GM20431 (cell line): Measurements from ENCODE around the gene MPZL2.

Source experiments
- in situ Hi-C: fragments of 300-500 bp; cut with MseI, MboI; formaldehyde crosslinking; loops from one replicate; pipeline ENCODE4 v1.15.0; 2020; ENCODE audit warnings: low sequenced_read_pairs; ENCODE audit not compliant: unreplicated experiment

The MPZL2 gene

GRCh38 chr11:118286545-118286944 lies 22.4 kb upstream of the MPZL2 start:
- in situ Hi-C loops, result loop anchor here (10.0 kb wide), 1 partner anchor 92 kb away; no protein-coding TSS in a partner anchor

GRCh38 chr11:118283756-118284350 lies 19.8 kb upstream of the MPZL2 start:
- in situ Hi-C loops, result loop anchor here (10.0 kb wide), 1 partner anchor 89 kb away; no protein-coding TSS in a partner anchor

DNA sequence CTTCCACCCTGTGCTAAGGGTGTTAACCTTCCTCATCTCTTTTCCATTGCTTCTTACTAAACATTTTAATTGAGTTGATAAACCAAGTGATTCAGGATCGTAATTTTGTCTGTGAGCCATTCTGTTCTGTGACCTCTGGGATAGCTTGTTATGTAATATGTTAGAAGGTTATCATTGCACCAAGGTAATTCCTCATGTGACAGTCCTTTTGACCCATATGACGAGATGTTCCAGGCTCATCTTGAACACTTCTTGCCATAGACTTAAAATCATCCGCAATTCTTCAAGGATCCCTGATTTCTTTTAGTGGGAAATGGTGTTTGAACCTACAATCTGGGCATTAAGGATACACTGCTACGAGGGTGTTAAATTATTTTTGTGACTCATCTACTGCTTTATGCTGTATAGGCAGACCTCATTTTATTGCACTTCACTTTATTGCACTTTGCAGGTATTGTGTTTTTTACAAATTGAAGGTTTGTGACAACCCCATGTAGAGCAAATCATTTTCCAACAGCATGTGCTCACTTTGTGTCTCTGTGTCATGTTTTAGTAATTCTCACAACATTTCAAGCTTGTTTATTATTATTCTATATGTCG lies 19.0 kb upstream of the MPZL2 start:
- in situ Hi-C loops, result loop anchor here (10.0 kb wide), 1 partner anchor 88 kb away; no protein-coding TSS in a partner anchor

GRCh38 chr11:118282606-118283005 lies 18.5 kb upstream of the MPZL2 start:
- in situ Hi-C loops, result loop anchor here (10.0 kb wide), 1 partner anchor 88 kb away; no protein-coding TSS in a partner anchor

DNA sequence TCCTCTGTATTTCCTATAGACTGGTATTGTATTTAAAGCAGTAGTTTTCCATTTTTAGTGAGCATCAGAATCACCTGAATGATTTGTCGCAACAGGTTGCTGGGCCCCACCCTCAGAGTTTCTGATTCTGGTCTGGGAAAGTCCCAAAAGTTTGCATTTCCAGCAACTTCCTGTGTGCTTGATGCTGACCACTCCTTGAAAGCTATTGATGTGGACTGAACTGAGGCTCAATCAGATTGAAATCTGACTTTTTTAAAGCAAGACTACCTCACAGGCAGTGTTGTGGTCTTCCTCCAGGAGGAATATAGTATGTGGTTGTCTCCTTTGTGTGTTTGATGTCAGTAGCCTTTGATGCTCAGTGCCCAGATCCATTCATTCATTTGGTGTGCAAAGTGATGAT lies 17.2 kb upstream of the MPZL2 start:
- in situ Hi-C loops, result loop anchor here (10.0 kb wide), 1 partner anchor 86 kb away; no protein-coding TSS in a partner anchor

DNA sequence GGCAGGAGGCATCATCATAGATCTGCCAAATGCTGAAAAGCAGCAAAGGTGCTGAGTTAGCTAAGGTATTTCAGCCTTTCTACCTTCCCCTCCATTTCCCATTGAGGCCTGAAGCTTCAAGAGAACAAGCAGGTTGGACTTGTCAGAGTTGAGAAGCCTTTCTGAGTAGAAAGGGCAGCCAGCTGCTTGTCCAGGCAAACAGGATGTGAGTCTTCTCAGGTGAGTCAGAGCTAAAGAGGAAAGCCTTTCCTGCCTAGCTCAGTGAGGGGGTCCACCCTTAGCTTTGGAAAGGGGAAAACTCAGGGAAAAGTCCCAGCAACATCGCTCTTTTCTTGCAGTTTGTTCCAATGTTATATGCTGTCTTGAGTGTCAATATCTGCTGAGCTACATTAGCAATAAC lies 13.2 kb upstream of the MPZL2 start:
- in situ Hi-C loops, result no loop called here

DNA sequence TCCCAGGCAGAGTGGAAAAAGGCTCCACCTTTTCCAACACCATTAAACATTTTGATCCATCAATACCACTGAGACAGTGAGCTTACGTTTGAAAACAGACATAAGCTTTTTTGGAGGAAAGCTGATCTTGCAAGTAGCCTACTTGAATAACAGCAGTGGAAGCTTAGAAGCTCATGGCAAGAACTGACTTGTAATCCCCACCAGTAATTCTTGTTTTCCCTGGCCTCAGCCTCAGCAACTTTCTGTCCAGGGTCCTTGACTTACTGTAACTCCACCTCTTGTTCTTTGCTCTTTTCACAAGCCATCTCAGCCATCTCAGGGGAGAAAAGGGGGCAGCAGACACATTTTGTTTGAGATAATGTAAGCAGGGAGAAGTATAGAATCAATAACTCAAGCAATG lies 12.3 kb upstream of the MPZL2 start:
- in situ Hi-C loops, result no loop called here

GRCh38 chr11:118275176-118275575 lies 11.1 kb upstream of the MPZL2 start:
- in situ Hi-C loops, result no loop called here

GRCh38 chr11:118274186-118274585 lies 10.1 kb upstream of the MPZL2 start:
- in situ Hi-C loops, result no loop called here

- in situ Hi-C loops, result no loop called here
These were observed 7.9 kb upstream of the MPZL2 start for GRCh38 chr11:118272001-118272400.

DNA sequence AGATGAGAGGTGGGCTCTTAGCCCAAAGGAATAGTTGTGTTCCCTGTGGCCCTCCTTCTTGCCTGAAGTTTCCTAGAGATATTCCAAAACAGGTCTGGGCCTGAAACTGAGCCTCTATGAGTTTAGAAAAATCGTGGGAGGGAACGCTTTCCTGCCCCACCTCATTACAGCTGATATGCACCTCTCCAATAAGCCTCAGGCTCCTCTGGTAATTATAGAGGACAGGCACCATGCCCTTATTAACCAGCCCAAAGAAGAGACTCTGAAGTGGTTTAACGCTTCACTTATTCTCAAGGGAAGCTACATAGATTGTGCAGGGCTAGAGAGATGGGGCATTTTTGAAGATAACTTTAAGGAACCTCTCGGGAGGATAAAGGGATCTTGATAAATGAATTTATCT lies 3.4 kb upstream of the MPZL2 start:
- in situ Hi-C loops, result no loop called here

DNA sequence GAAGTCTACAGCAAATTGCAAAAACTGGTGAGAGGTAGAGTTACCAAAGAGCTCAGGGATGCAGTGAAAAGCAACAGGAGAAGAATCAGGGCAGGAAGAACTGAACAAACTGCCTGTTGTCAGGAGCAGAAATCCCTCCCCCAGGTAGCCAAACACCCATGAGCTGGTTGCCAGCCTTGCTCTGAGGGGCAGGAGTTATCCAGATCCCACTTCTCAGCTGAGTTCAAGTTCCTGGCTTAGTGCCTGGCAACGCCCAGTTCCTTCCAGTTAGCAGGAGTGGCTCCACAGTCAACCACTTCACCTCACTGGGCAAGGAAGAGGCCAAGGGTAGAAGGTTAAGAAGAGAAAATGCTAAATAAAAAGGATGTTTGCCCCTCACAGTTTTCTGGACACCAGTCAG lies 1.9 kb upstream of the MPZL2 start:
- in situ Hi-C loops, result no loop called here

DNA sequence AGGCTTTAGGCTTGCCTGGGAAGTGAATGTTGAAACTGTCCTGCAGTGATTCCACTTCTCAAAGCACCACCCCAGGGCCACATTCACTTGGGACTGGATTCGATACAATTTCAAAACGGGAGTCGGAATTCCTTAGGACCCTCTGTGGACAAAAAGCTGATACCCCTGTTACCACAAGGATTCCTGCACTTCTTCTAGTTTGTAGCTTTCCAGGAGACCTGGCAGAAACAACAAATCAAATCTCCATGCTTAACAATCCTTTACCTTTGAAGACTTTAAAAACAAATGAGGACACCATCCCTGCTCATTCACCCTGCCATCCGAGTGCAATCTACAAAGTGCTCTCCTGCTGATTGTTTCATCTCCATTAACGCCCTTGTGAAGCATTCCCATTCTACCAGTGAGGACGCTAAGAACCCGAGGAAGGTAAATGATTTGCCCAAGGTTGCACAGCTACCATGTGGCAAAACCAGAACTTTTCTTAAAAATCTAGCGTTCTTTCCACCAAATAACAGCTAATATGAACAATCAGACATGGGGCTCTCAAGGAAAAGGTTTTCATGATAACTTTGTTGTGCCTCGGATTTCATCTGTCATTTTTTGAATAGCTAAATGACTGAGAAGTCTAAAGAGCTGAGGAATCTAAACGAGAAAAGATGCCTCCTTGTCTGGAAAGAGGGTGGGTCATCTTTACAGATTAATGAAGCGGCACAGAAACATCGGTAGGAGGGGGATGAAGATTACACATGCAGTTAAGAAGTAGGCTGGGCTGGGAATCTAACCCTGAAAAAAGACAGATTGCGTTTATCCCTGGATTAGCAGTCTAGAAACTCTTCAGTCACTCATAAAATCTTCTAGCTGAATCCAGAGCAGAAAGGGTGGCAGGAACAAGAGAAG lies 720 bp upstream of the MPZL2 start:
- in situ Hi-C loops, result no loop called here

GRCh38 chr11:118263112-118263511 lies 985 bp downstream of the MPZL2 start:
- in situ Hi-C loops, result no loop called here

DNA sequence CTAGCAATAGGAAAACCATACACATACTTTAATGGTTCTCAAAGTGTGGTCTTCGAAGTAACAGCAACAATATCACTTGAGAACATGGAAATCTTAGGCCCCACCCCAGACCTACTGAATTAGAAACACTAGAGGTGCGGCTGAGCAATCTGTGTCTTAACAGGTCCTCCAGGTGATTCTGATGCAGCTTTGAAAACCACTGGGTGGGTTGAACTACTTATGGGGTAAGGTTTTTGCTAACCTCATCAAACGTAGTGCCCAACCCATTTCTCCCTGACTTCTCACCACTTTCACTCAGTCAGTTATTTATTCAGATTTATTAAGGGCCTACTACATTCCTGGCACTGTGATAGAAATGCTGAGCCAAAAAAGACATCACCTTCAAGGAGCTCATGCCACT lies 3.7 kb downstream of the MPZL2 start:
- in situ Hi-C loops, result no loop called here

- in situ Hi-C loops, result no loop called here
These were observed 5.0 kb downstream of the MPZL2 start for GRCh38 chr11:118259138-118259537.

DNA sequence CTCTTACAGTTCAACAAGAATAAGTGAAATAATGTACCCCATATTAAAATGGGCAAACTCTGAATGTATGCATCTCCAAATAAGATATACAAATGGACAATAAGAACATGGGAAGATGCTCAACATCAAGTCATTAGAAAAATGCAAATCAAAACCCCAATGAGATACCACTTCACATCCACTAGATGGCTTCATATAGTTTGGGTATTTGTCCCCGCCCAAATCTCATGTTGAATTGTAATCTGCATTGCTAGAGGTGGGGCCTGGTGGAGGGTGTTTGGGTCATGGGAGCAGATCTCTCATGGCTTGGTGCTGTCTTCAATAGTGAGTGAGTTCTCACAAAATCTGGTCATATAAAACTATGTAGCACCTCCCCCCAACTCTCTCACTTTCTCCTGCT lies 5.7 kb downstream of the MPZL2 start:
- in situ Hi-C loops, result no loop called here

GRCh38 chr11:118252688-118253087 lies 11.4 kb downstream of the MPZL2 start:
- in situ Hi-C loops, result no loop called here

GRCh38 chr11:118251858-118252652 lies 12.0 kb downstream of the MPZL2 start, which contains the start of gene MPZL3:
TSS of gene MPZL3 (minus strand) at chr11:118252365. CDS start at chr11:118252294, 71 bp downstream.
- in situ Hi-C loops, result no loop called here

- in situ Hi-C loops, result no loop called here
These were observed 17.1 kb downstream of the MPZL2 start for GRCh38 chr11:118247041-118247440.
